GF-D8 (cell line): ENCODE data around the gene BMP7.

Experiments used
- DNase-seq: peaks from one replicate; lab custom pipeline; 2025; lab: John Stamatoyannopoulos, UW

BMP7 gene

DNA sequence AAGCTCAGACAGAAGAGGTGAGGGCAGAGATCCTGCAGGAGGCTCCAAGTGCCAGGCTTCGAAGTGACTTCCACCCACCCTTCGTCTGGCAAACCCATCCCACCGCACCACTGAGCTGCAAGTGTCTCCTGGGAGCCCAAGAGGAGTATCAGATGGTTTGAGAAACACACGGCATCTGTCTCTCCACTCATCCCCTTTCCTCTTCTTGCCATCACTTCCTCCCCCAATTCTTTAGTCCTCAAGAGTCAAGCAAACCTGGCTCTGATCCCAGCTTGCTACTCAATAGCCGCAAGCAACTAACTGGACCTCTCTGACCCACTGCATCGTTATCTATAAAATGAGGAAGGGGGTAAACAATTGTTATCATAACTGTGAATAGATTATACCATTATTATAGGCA lies 142.1 kb downstream of the BMP7 start:
- DNase-seq: no peak

DNA sequence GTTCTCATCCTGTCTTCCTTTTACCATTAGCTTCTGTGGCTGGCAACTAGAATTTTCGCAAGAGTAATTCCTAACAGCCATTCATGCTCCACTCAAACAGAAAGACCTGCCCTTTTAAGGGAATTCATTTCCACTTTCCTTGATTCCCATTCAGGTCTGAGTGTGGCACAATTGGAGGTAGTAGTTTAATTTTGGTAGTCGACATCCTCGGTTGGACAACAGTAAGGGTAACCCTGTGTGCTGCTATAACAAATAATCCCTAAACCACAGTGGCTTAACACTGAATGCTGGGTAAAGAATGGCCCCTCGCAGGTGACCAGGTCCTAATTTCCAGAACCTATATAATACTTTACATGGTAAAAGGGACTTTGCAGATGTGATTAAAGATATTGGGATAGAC lies 142.9 kb downstream of the BMP7 start:
- DNase-seq: no peak

DNA sequence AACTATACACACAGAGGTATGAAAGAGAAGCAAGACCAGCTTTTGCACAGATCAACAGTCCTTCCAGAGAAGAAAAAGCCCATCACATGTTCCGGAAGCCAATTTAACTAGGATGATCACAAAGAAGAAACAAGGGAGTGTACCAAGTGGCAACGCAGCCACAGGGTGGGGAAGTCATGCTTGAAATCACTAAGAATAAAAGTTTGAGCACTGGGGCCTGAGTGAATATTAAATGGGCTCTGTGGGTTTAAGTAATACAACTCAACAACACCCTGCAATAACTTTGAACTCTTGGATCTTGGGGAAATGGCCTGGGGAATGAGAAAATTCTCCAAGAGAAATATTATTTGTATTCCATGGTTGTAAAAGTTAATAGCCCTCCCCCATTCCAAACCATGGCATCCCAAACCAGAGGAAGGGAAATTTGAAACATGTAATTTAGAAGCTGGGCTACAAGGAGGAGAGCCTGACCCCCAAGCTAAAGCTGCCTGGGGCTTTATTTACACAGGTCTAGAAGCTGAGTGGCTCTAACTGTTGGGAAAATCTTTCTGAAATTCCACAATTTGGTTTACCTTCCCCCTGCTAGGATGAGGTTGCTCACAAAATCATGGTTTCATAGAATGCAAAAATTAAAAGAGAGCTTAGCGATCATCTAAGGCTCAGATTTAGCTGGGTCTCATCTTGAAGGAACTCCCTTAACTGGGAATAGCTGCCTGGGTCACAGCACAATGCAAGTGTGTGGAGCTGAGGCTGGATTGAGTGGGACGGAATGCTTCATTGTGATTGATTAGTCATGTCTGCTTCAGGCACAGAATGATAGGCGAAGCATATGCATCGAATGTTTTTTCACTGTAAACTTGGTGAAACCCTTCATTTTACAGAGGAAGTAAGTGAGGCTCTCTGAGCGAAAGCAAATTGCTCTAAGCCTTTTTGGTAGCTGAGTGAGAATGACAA lies 143.6 kb downstream of the BMP7 start:
- DNase-seq: no peak

DNA sequence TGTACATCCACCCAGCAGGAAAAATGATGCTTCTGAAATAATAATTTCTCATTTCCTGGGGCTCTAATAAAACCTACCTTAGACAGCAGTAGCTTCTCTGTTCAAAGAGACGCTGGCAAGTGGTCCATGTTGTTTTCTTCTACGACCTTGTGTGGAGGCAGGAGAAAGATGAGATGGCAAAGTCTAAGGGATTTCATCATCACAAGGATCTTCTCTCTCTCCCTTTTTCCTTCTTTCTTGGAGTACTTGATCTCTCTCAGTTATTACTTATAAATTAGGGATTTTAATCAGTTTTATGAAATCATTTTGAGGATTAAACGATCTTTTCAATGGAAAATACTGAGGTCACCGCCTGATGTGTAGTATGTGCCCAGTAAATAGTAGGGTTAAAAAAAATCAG lies 147.5 kb downstream of the BMP7 start:
- DNase-seq: no peak
